NB4 (cell line): ENCODE measurements around the gene STYXL1.

ENCODE experiments used
- DNase-seq: peaks from one replicate; pipeline ENCODE4 v3.0.0; 2010; ENCODE audit warnings: low read depth
- H3K4me3 ChIP-seq: one replicate; pipeline ENCODE4 v1.5.1; 2011; ENCODE audit warnings: mild to moderate bottlenecking, low read depth, low read length, moderate library complexity
- CTCF ChIP-seq: IDR thresholded peaks from one replicate; pipeline ENCODE4 v1.5.1; 2012; ENCODE audit warnings: low read depth, low read length
- MAX ChIP-seq: IDR thresholded peaks from 2 replicates; pipeline ENCODE4 v1.6.1; 2011; ENCODE audit warnings: low read depth, low read length
- MYC ChIP-seq: IDR thresholded peaks from 2 replicates; pipeline ENCODE4 v1.6.1; 2011; ENCODE audit warnings: low read depth, low read length
- POLR2A ChIP-seq: IDR thresholded peaks from 2 replicates; pipeline ENCODE4 v1.6.1; 2011; ENCODE audit warnings: mild to moderate bottlenecking; ENCODE audit not compliant: insufficient read length; ENCODE audit errors: extremely low read depth

The STYXL1 gene

DNA sequence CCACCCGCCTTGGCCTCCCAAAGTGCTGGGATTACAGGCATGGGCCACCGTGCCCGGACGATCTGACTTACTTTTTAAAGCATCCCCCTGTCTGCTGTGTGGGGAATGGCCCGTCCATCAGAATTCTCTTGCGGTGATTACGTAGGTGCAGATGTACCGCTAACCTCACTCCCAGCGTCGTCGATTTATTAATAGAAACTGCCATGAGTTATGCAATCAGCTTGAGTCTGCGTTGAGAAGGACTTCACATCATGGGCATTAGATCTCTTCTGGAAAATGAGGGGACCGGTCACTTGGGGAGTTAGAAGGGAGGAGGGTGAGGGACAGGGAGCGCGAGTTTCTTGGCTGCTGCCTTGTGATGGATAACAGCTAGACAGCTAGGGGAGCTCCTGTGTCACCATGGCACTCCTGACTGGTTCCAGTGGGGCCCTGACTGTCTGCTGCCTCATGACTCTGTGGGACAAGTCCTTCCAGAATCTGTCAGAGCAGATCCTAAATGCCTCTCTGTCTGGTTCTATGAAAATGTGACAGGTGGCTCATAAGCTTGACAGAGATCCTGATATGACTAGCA is 97.6 kb downstream of the STYXL1 start:
- TF ChIP-seq POLR2A (no peak), MYC (no peak), MAX (no peak), CTCF (no peak)
- DNase-seq: no peak
- H3K4me3 ChIP-seq: no peak overlapping the region

DNA sequence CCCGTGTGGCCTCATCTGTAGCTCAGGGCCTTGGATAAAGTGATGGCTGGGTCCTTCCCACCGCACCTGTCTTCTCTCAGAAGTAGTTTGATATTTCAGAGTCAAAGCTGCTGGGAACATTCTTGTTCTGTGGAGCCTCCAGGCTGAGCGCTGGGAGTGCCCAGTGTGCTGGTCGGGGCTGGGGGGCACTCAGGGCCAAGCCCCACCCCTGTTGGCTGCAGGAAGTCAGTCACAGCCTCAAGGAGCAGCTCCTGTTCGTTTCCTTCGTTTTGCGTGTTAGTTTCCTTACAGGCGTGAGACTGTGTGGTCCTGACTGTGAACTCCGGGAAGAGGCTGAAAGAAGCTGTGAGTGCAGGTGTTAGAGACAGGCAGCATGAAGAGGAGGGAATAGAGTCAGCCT is 99.6 kb downstream of the STYXL1 start:
- H3K4me3 ChIP-seq: no peak overlapping the region
- DNase-seq: no peak
- no peak for TF ChIP-seq CTCF
- TF ChIP-seq MYC: no peak
- no peak for TF ChIP-seq MAX
- TF ChIP-seq POLR2A: no peak
